HL-60 (cell line): ENCODE data around the gene SMC6.

Experiments
- GABPA ChIP-seq: IDR thresholded peaks from 2 replicates; pipeline ENCODE4 v1.6.1; 2012; ENCODE audit warnings: low read depth
- POLR2AphosphoS5 ChIP-seq: IDR thresholded peaks from 2 replicates; pipeline ENCODE4 v1.6.1; 2012; ENCODE audit warnings: low read depth
- SPI1 ChIP-seq: IDR thresholded peaks from 2 replicates; pipeline ENCODE4 v1.6.1; 2012; ENCODE audit warnings: low read depth, mild to moderate bottlenecking, borderline replicate concordance
- TF ChIP-seq, protein P1 (sequence below): IDR thresholded peaks from one replicate; pipeline ENCODE4 v1.5.1; 2011; ENCODE audit warnings: low read length, control low read depth, inconsistent platforms; ENCODE audit not compliant: insufficient read depth
- TF ChIP-seq, protein P2 (sequence below): IDR thresholded peaks from 2 replicates; pipeline ENCODE4 v1.6.1; 2012; ENCODE audit warnings: low read depth; ENCODE audit not compliant: insufficient replicate concordance

DNA sequence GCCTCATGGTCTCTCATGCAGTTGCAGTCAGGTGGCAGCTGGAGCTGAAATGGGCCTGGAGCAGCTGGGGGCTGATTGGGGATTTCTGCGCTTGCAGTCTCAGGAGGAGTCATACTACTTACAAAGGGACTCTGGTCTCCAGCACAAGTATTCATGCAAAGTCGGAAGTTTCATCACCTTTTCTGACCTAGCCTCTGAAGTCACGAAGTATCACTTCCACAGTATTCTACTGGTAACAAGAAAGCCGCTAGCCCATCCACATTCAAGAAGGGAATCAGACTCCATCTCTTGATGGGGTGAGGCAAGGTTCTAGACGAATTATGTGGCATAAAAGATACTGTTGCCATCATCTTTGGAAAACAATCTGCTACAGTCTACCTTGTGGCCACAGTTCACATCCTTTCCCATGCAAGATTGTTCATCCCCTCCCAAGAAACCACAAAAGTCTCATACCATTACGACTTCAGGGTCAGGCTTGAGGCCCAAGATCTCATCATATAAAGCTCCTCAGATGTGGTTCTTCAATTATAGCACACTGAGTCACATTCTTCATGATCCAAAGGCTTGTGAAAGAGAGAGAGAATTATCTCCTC, 95.3 kb downstream of the SMC6 start:
- TF ChIP-seq, protein P1, sequence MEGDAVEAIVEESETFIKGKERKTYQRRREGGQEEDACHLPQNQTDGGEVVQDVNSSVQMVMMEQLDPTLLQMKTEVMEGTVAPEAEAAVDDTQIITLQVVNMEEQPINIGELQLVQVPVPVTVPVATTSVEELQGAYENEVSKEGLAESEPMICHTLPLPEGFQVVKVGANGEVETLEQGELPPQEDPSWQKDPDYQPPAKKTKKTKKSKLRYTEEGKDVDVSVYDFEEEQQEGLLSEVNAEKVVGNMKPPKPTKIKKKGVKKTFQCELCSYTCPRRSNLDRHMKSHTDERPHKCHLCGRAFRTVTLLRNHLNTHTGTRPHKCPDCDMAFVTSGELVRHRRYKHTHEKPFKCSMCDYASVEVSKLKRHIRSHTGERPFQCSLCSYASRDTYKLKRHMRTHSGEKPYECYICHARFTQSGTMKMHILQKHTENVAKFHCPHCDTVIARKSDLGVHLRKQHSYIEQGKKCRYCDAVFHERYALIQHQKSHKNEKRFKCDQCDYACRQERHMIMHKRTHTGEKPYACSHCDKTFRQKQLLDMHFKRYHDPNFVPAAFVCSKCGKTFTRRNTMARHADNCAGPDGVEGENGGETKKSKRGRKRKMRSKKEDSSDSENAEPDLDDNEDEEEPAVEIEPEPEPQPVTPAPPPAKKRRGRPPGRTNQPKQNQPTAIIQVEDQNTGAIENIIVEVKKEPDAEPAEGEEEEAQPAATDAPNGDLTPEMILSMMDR = no peak
- TF ChIP-seq POLR2AphosphoS5 = no peak
- TF ChIP-seq, protein P2, sequence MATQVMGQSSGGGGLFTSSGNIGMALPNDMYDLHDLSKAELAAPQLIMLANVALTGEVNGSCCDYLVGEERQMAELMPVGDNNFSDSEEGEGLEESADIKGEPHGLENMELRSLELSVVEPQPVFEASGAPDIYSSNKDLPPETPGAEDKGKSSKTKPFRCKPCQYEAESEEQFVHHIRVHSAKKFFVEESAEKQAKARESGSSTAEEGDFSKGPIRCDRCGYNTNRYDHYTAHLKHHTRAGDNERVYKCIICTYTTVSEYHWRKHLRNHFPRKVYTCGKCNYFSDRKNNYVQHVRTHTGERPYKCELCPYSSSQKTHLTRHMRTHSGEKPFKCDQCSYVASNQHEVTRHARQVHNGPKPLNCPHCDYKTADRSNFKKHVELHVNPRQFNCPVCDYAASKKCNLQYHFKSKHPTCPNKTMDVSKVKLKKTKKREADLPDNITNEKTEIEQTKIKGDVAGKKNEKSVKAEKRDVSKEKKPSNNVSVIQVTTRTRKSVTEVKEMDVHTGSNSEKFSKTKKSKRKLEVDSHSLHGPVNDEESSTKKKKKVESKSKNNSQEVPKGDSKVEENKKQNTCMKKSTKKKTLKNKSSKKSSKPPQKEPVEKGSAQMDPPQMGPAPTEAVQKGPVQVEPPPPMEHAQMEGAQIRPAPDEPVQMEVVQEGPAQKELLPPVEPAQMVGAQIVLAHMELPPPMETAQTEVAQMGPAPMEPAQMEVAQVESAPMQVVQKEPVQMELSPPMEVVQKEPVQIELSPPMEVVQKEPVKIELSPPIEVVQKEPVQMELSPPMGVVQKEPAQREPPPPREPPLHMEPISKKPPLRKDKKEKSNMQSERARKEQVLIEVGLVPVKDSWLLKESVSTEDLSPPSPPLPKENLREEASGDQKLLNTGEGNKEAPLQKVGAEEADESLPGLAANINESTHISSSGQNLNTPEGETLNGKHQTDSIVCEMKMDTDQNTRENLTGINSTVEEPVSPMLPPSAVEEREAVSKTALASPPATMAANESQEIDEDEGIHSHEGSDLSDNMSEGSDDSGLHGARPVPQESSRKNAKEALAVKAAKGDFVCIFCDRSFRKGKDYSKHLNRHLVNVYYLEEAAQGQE = no peak
- TF ChIP-seq SPI1 = no peak
- TF ChIP-seq GABPA = no peak
